HL-60 (cell line): ENCODE results near the gene PSME3.

Experiments used
- DNase-seq, 2 experiments: peaks; one replicate each; pipeline ENCODE4 v3.0.0-alpha.2; 2010 to 2020; ENCODE audit warnings: low read depth in 1 of 2, low spot score in 1 of 2
- H3K27ac ChIP-seq: fragments of 250-450 bp; sonication (Bioruptor Pico); replicated peaks from 2 replicates; pipeline ENCODE4 v1.5.1; 2020; ENCODE audit warnings: mild to moderate bottlenecking, moderate library complexity
- H3K27me3 ChIP-seq: fragments of 250-450 bp; sonication (Bioruptor Pico); 2 replicates; pipeline ENCODE4 v1.5.1; 2021; ENCODE audit warnings: mild to moderate bottlenecking, moderate library complexity; ENCODE audit not compliant: insufficient read depth, poor library complexity, severe bottlenecking
- H3K4me3 ChIP-seq: replicated peaks from 2 replicates; pipeline ENCODE4 v1.5.1; 2011; ENCODE audit warnings: mild to moderate bottlenecking, control low read depth, low read length; ENCODE audit not compliant: insufficient read depth
- GABPA ChIP-seq: IDR thresholded peaks from 2 replicates; pipeline ENCODE4 v1.6.1; 2012; ENCODE audit warnings: low read depth
- POLR2AphosphoS5 ChIP-seq: IDR thresholded peaks from 2 replicates; pipeline ENCODE4 v1.6.1; 2012; ENCODE audit warnings: low read depth
- SPI1 ChIP-seq: IDR thresholded peaks from 2 replicates; pipeline ENCODE4 v1.6.1; 2012; ENCODE audit warnings: low read depth, mild to moderate bottlenecking, borderline replicate concordance
- TF ChIP-seq, protein P1 (sequence below): IDR thresholded peaks from 2 replicates; pipeline ENCODE4 v1.6.1; 2012; ENCODE audit warnings: low read depth; ENCODE audit not compliant: insufficient replicate concordance
- TF ChIP-seq, protein P2 (sequence below): IDR thresholded peaks from one replicate; pipeline ENCODE4 v1.5.1; 2011; ENCODE audit warnings: low read length, control low read depth, inconsistent platforms; ENCODE audit not compliant: insufficient read depth

PSME3 gene

DNA sequence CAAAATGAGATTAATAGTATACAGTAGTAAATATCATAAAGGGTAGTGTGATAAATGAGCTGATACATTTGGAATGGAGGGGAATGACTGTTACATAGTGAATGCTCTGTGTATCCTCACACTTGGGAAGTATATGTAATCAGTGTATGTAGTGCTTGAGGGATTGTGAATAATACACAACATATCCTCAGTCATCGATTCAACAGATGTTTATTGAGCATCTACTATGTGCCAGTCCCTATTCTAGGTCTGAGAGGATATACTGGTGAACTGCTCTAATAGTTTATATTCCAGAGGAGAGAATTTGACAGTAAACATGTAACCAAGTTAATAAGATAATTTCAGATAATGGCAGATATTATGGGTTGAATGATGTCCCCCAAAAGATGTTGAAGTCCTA lies 5.7 kb upstream of the PSME3 start:
- H3K27me3 ChIP-seq = no peaks in the 10 kb centered on the region
- no peak for DNase-seq
- no peak overlapping the region for H3K4me3 ChIP-seq
- TF ChIP-seq GABPA = no peak
- no peak for TF ChIP-seq SPI1
- TF ChIP-seq, protein P1, sequence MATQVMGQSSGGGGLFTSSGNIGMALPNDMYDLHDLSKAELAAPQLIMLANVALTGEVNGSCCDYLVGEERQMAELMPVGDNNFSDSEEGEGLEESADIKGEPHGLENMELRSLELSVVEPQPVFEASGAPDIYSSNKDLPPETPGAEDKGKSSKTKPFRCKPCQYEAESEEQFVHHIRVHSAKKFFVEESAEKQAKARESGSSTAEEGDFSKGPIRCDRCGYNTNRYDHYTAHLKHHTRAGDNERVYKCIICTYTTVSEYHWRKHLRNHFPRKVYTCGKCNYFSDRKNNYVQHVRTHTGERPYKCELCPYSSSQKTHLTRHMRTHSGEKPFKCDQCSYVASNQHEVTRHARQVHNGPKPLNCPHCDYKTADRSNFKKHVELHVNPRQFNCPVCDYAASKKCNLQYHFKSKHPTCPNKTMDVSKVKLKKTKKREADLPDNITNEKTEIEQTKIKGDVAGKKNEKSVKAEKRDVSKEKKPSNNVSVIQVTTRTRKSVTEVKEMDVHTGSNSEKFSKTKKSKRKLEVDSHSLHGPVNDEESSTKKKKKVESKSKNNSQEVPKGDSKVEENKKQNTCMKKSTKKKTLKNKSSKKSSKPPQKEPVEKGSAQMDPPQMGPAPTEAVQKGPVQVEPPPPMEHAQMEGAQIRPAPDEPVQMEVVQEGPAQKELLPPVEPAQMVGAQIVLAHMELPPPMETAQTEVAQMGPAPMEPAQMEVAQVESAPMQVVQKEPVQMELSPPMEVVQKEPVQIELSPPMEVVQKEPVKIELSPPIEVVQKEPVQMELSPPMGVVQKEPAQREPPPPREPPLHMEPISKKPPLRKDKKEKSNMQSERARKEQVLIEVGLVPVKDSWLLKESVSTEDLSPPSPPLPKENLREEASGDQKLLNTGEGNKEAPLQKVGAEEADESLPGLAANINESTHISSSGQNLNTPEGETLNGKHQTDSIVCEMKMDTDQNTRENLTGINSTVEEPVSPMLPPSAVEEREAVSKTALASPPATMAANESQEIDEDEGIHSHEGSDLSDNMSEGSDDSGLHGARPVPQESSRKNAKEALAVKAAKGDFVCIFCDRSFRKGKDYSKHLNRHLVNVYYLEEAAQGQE = no peak
- TF ChIP-seq POLR2AphosphoS5 = no peak
- TF ChIP-seq, protein P2, sequence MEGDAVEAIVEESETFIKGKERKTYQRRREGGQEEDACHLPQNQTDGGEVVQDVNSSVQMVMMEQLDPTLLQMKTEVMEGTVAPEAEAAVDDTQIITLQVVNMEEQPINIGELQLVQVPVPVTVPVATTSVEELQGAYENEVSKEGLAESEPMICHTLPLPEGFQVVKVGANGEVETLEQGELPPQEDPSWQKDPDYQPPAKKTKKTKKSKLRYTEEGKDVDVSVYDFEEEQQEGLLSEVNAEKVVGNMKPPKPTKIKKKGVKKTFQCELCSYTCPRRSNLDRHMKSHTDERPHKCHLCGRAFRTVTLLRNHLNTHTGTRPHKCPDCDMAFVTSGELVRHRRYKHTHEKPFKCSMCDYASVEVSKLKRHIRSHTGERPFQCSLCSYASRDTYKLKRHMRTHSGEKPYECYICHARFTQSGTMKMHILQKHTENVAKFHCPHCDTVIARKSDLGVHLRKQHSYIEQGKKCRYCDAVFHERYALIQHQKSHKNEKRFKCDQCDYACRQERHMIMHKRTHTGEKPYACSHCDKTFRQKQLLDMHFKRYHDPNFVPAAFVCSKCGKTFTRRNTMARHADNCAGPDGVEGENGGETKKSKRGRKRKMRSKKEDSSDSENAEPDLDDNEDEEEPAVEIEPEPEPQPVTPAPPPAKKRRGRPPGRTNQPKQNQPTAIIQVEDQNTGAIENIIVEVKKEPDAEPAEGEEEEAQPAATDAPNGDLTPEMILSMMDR = no peak
- H3K27ac ChIP-seq = no peak overlapping the region

DNA sequence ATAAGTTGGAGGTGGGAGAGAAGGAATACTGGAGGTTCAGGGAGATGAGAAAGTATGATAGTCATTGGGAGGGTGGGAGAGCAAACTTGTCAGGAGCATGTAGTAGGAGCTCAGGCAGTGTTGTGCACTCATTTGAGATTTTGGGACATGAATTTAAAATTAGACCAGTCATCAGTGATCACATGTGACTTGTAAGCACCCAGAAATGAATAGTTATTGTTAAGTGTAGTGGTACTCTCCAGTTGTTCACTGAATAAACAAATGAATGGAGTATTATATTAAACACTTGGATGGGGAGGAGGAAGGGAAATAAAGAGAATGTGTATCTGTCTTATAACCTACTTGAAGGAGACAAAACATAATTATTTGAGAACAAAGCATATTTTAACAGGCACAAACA lies 2.2 kb upstream of the PSME3 start:
- TF ChIP-seq GABPA (no peak), SPI1 (no peak), POLR2AphosphoS5 (no peak)
- TF ChIP-seq, protein P2 = no peak
- TF ChIP-seq, protein P1 = no peak
- Histone ChIP-seq H3K27me3 (no peaks in the 10 kb centered on the region), H3K4me3 (no peak overlapping the region), H3K27ac (no peak overlapping the region)
- no peak for DNase-seq

DNA sequence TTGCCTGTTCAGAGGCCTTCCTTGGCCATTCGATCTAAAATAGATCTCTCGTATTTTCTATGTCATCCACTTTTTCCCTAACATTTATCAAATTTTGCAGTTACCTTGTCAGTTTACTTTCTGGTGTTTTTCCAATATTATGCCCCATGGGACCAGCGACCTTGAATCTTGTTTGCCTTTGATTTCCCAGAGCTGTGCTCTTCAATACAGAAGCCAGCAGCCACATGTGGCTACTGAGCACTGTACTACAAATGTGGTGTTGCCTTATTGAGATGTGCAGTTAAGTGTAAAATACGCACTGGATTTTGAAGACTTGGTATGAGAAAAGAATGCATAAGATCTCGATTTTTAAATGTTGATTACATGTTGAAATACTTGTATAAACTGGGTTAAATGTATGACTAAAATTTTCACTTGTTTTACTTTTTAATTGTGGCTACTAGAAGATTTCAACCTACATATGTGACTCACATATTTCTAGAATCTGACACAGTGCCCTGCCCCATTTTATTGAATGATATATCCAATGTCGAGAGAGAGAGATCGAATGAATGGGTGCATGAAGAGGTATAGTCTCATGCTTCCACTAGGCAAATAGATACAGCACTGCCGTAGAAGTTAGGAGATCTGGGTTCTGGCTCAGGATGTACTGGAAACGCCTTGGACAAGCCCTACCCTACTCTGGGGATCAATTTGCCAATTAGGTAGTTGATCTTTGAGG lies 824 bp upstream of the PSME3 start:
- H3K27ac ChIP-seq = peak overlapping the region; percentile 90
- peak overlapping the region; percentile 98 for H3K4me3 ChIP-seq
- TF ChIP-seq GABPA = no peak
- TF ChIP-seq, protein P1 = no peak
- TF ChIP-seq SPI1 = no peak
- no peak for DNase-seq
- H3K27me3 ChIP-seq = no peaks in the 10 kb centered on the region
